Transverse colon (tissue), 4 donors: Measurements from ENCODE around the gene PRKACB. TPM values are rescaled to one million over a fixed set of nuclear protein-coding genes. Genes with fewer than 3 reads are reported as not detected.
A peak's percentile ranks its signal among the peaks of the same experiment; 100 is the strongest.

Experiments used
- DNase-seq: peaks from one replicate; pipeline ENCODE4 v3.0.0-alpha.2; 2019
- H3K27ac ChIP-seq, 4 donors: fragments of 200-600 bp; sonication (generic); 2 replicates each; pipeline ENCODE4 v1.5.1; 2016 to 2018; ENCODE audit warnings: inconsistent platforms in 4 of 4
- H3K27me3 ChIP-seq: fragments of 200-600 bp; sonication (generic); 2 replicates; pipeline ENCODE4 v1.5.1; 2017; ENCODE audit warnings: inconsistent platforms
- H3K36me3 ChIP-seq, 4 donors: fragments of 200-600 bp; sonication (generic); 2 replicates each; pipeline ENCODE4 v1.5.1; 2017 to 2019; ENCODE audit warnings: inconsistent platforms in 4 of 4
- H3K4me1 ChIP-seq, 4 donors: fragments of 200-600 bp; sonication (generic); 2 replicates each; pipeline ENCODE4 v1.5.1; 2017 to 2020; ENCODE audit warnings: inconsistent platforms in 4 of 4
- H3K4me3 ChIP-seq, 4 donors: fragments of 200-600 bp; sonication (generic); 1 replicate in 1 of 4; 2 replicates in 3 of 4; pipeline versions ENCODE4 v1.5.1 to v1.6.1; 2017 to 2019; ENCODE audit warnings: inconsistent platforms in 4 of 4
- H3K9me3 ChIP-seq, 2 donors: fragments of 200-600 bp; sonication (generic); 2 replicates each; pipeline ENCODE4 v1.5.1; 2017 to 2019; ENCODE audit warnings: inconsistent platforms in 2 of 2
- EP300 ChIP-seq: sonication (generic); formaldehyde crosslinking; IDR thresholded peaks from one replicate; pipeline ENCODE4 v1.6.1; 2017; ENCODE audit warnings: antibody characterized with exemption, low read depth
- POLR2A ChIP-seq: fragments of 450-650 bp; IDR thresholded peaks from one replicate; pipeline ENCODE4 v1.6.1; 2016; ENCODE audit warnings: antibody characterized with exemption, mild to moderate bottlenecking, moderate library complexity
- POLR2AphosphoS5 ChIP-seq, 3 donors: sonication (generic); formaldehyde crosslinking; IDR thresholded peaks; one replicate each; pipeline ENCODE4 v1.6.1; 2016; ENCODE audit warnings: antibody characterized with exemption in 3 of 3
- WGBS, 2 donors: methylation state at CpG; one replicate each; pipeline ENCODE4 v1.1.5; 2018; ENCODE audit warnings: low coverage in 1 of 2; 5-methylcytosine and 5-hydroxymethylcytosine counted together
- in situ Hi-C, 4 donors: fragments of 200-750 bp; cut with MboI; loops; one replicate each; pipeline versions ENCODE4 v1.15.0 to v1.15.1; 2017; ENCODE audit warnings: low sequenced_read_pairs in 3 of 4, low pct_ligation_motif_present in 1 of 4, low pct_unique_long_range_greater_than_20kb in 1 of 4
- intact Hi-C: fragments of 100-400 bp; cut with DNase I; formaldehyde crosslinking; loops from one replicate; pipeline ENCODE4 v1.15.1; 2023; ENCODE audit warnings: low total_unique reads
- total RNA-seq, 4 donors: library from RNA; depleted of rRNA; stranded (reverse); fragments of >200 nt; gene quantifications; one replicate each; pipeline ENCODE4 v1.1.0, GENCODE V29; 2016
- TF ChIP-seq, protein P1 (sequence below), 5 experiments: fragments of 200-600 bp in 3 of 5; fragments of 450-650 bp in 2 of 5; sonication (generic) in 3 of 5; IDR thresholded peaks; 1 replicate in 2 of 5; 2 replicates in 3 of 5; pipeline ENCODE4 v1.5.1; 2016 to 2017; ENCODE audit warnings: antibody characterized with exemption in 5 of 5, inconsistent platforms in 3 of 5, mild to moderate bottlenecking in 2 of 5, moderate library complexity in 1 of 5

Gene PRKACB
- total RNA-seq, 4 donors from 2014 or later = 34.6 to 115 (median 79.2) TPM

DNA sequence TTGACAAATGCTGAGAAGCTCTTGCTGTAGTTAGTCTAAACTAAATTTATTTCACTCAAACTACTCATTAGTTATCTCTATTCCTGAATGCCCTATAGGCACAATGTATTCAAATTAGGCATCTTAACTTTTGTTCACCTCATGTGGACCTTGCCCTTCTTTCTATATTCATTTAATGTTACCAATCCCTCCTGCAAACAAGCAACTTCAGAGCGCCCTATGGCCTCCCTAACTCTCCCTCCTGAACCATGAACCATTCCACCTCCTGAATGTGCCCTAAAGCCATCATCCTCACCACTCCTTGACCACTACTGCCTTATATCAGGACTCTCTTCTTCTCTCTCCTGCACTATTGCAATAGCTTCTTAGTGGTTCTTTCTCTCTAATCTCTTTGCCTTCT lies 122.7 kb downstream of the PRKACB start:
- TF ChIP-seq EP300 (no peak), POLR2A (no peak), POLR2AphosphoS5 (IDR thresholded peaks at IDR 0.05) (peak in 1 of 3 donors; percentile 26)
- Histone ChIP-seq H3K4me1 (peaks cover 11 to 65% (median 44%) of the 10 kb centered on the region in 4 donors), H3K9me3 (no peaks in the 10 kb centered on the region), H3K27me3 (no peaks in the 10 kb centered on the region), H3K27ac (peak overlapping the region; percentile 70 to 94 (median 82)), H3K36me3 (no peaks in the 10 kb centered on the region), H3K4me3 (no peak overlapping the region)
- no peak for DNase-seq
- 0 to 5% methylated on average over 1 of the region's 1 CpG for WGBS, 2 donors
- in situ Hi-C loops = no loop called here
- intact Hi-C loops = no loop called here

DNA sequence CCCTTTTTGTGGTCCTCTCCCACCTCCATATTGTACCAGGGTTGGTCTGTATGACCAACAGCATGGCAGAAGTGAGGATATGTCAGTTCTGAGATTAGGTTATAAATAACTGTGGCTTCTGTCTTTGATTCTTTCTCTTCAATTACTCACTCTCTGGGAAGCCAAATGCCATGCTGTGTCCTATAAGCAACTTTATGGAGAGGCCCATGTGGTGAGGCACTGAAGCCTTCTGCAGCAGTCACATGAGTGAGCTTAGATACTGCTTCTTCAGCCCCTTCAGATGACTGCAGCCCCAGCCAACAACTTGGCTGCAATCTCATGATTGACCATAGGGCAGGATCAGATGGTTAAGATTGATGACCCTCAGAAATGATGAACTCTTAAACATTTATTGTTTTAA lies 123.4 kb downstream of the PRKACB start:
- in situ Hi-C loops = no loop called here
- TF ChIP-seq POLR2A = no peak
- TF ChIP-seq, protein P1, sequence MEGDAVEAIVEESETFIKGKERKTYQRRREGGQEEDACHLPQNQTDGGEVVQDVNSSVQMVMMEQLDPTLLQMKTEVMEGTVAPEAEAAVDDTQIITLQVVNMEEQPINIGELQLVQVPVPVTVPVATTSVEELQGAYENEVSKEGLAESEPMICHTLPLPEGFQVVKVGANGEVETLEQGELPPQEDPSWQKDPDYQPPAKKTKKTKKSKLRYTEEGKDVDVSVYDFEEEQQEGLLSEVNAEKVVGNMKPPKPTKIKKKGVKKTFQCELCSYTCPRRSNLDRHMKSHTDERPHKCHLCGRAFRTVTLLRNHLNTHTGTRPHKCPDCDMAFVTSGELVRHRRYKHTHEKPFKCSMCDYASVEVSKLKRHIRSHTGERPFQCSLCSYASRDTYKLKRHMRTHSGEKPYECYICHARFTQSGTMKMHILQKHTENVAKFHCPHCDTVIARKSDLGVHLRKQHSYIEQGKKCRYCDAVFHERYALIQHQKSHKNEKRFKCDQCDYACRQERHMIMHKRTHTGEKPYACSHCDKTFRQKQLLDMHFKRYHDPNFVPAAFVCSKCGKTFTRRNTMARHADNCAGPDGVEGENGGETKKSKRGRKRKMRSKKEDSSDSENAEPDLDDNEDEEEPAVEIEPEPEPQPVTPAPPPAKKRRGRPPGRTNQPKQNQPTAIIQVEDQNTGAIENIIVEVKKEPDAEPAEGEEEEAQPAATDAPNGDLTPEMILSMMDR (IDR thresholded peaks at IDR 0.05) = peak in 1 of 5 experiments; percentile 27
- no peak for TF ChIP-seq EP300
- no peak for TF ChIP-seq POLR2AphosphoS5 (IDR thresholded peaks at IDR 0.05)
- H3K9me3 ChIP-seq = no peaks in the 10 kb centered on the region
- H3K4me3 ChIP-seq = no peak overlapping the region
- no peaks in the 10 kb centered on the region for H3K36me3 ChIP-seq
- H3K27me3 ChIP-seq = no peaks in the 10 kb centered on the region
- H3K4me1 ChIP-seq = peaks cover 11 to 70% (median 47%) of the 10 kb centered on the region in 4 donors
- DNase-seq = no peak
- peak overlapping the region; percentile 70 to 94 (median 82) for H3K27ac ChIP-seq
- intact Hi-C loops = no loop called here

DNA sequence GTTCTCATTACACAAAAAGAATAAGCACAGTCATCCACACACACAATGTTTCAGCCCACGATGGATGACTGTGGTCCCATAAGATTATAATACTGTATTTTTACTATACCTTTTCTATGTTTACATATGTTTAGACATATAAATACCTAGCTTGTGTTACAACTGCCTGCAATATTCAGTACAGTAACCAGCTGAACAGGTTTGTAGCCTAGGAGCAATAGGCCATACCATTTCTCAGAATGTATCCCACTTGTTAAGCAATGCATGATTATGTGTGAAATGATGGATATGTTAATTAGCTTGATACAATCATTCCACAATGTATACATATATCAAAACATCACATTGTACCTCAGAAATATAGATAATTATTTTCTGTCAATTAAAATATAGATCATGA lies 124.3 kb downstream of the PRKACB start:
- DNase-seq = no peak
- WGBS, 2 donors = 44 to 53% methylated on average over 1 of the region's 1 CpG
- in situ Hi-C loops = no loop called here
- Histone ChIP-seq H3K4me1 (peaks cover 11 to 75% (median 48%) of the 10 kb centered on the region in 4 donors), H3K27me3 (no peaks in the 10 kb centered on the region), H3K27ac (peak overlapping the region; percentile 76 to 94 (median 88)), H3K4me3 (no peak overlapping the region), H3K9me3 (no peaks in the 10 kb centered on the region), H3K36me3 (no peaks in the 10 kb centered on the region)
- TF ChIP-seq POLR2A (no peak), POLR2AphosphoS5 (IDR thresholded peaks at IDR 0.05) (peak in 1 of 3 donors; percentile 36), EP300 (no peak)
- TF ChIP-seq, protein P1 (IDR thresholded peaks at IDR 0.05) = no peak
- intact Hi-C loops = no loop called here

DNA sequence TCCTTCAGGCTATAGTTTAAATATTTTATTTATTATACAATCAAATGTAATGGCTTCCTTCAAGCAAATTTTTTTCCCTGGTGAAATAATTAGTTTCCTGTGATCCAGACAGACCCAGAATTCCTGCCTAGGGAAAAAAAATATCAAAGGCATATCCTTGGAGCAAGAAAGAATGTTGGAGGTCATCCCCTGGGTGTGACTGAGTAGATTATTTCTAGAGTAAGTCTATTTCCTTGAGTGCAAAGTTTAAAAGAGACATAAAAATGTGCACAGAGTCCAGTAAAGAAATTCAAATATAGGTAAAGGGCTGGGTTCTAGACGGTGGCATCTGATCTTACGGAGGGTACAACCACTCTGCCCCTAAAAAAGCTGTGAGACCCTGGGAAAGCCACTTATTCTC lies 125.2 kb downstream of the PRKACB start:
- DNase-seq = no peak

More for the DNA sequence above, 125.2 kb downstream of the PRKACB start:
- no peaks in the 10 kb centered on the region for H3K9me3 ChIP-seq
- WGBS, 2 donors = 0 to 14% methylated on average over 2 of the region's 2 CpGs
- no peaks in the 10 kb centered on the region for H3K36me3 ChIP-seq
- peak overlapping the region; percentile 76 to 94 (median 88) for H3K27ac ChIP-seq
- no peak overlapping the region for H3K4me3 ChIP-seq
- TF ChIP-seq POLR2A (peak; percentile 21), POLR2AphosphoS5 (IDR thresholded peaks at IDR 0.05) (peak in 2 of 3 donors; percentile 47 to 48)
- TF ChIP-seq, protein P1 (IDR thresholded peaks at IDR 0.05) = no peak
- intact Hi-C loops = no loop called here
- H3K27me3 ChIP-seq = no peaks in the 10 kb centered on the region
- in situ Hi-C loops = no loop called here
- H3K4me1 ChIP-seq = peaks cover 11 to 83% (median 48%) of the 10 kb centered on the region in 4 donors
